ENCODE measurements around the gene CD226.
"Not testable (repeated sequence)": the region's sequence is repeated elsewhere in the genome, so short reads cannot be mapped to it uniquely, and the experiment has no call there.

Gene CD226

GRCh38 chr18:69880083-69880482 is 67.6 kb downstream of the CD226 start:
- Histone ChIP-seq H3K4me1 (ENCODE audit: low read length) (peaks cover 33% of the 10 kb centered on the region), H3K36me3 (replicated peaks; ENCODE audit: low read depth, low read length) (peaks cover 7% of the 10 kb centered on the region), H3K9ac (ENCODE audit: low read length) (no peak overlapping the region), H2AFZ (ENCODE audit: low read depth, low read length) (no peak overlapping the region), H3K9me3 (ENCODE audit: insufficient read depth, low read length) (no peaks in the 10 kb centered on the region), H3K27me3 (ENCODE audit: low read depth, low read length) (no peaks in the 10 kb centered on the region), H3K4me2 (ENCODE audit: low read length) (no peak overlapping the region), H3K4me3 (ENCODE audit: low read length) (no peak overlapping the region), H4K20me1 (ENCODE audit: insufficient read depth, low read length) (no peaks in the 10 kb centered on the region), H3K27ac (ENCODE audit: low read length) (no peak overlapping the region), H3K79me2 (ENCODE audit: low read length) (no peaks in the 10 kb centered on the region)
- no peak for TF ChIP-seq CTCF (IDR thresholded peaks at IDR 0.05; ENCODE audit: low read depth, low read length)
- TF ChIP-seq EZH2phosphoT487 (IDR thresholded peaks at IDR 0.05; ENCODE audit: low read depth), result no peak

- H3K4me3 ChIP-seq (ENCODE audit: low read length); H3K79me2 ChIP-seq (ENCODE audit: low read length); H2AFZ ChIP-seq (ENCODE audit: low read depth, low read length); H3K36me3 ChIP-seq (replicated peaks; ENCODE audit: low read depth, low read length); H3K27me3 ChIP-seq (ENCODE audit: low read depth, low read length); H3K9me3 ChIP-seq (ENCODE audit: insufficient read depth, low read length); H3K4me2 ChIP-seq (ENCODE audit: low read length); H3K9ac ChIP-seq (ENCODE audit: low read length); H3K27ac ChIP-seq (ENCODE audit: low read length); H4K20me1 ChIP-seq (ENCODE audit: insufficient read depth, low read length): not testable (repeated sequence)
- H3K4me1 ChIP-seq (ENCODE audit: low read length), result peaks cover 24% of the 10 kb centered on the region
Measured at GRCh38 chr18:69879051-69879450, 68.6 kb downstream of the CD226 start.

- no peak overlapping the region for H3K4me3 ChIP-seq (ENCODE audit: low read length)
- TF ChIP-seq EZH2phosphoT487 (IDR thresholded peaks at IDR 0.05; ENCODE audit: low read depth) (no peak), CTCF (IDR thresholded peaks at IDR 0.05; ENCODE audit: low read depth, low read length) (no peak)
- H2AFZ ChIP-seq (ENCODE audit: low read depth, low read length), result no peak overlapping the region
- H3K4me1 ChIP-seq (ENCODE audit: low read length), result peaks cover 17% of the 10 kb centered on the region
- H3K27me3 ChIP-seq (ENCODE audit: low read depth, low read length), result no peaks in the 10 kb centered on the region
- 0 out of 2 replicates have a peak overlapping the region, but pooled peaks have one; percentile 4 for H3K27ac ChIP-seq (ENCODE audit: low read length)
- H3K36me3 ChIP-seq (replicated peaks; ENCODE audit: low read depth, low read length), result peaks cover 7% of the 10 kb centered on the region
- no peaks in the 10 kb centered on the region for H3K79me2 ChIP-seq (ENCODE audit: low read length)
- no peaks in the 10 kb centered on the region for H4K20me1 ChIP-seq (ENCODE audit: insufficient read depth, low read length)
- no peaks in the 10 kb centered on the region for H3K9me3 ChIP-seq (ENCODE audit: insufficient read depth, low read length)
- no peak overlapping the region for H3K4me2 ChIP-seq (ENCODE audit: low read length)
- H3K9ac ChIP-seq (ENCODE audit: low read length), result no peak overlapping the region
Measured at GRCh38 chr18:69878213-69878933, 69.3 kb downstream of the CD226 start.

- Histone ChIP-seq H3K27me3 (ENCODE audit: low read depth, low read length) (no peaks in the 10 kb centered on the region), H3K4me1 (ENCODE audit: low read length) (peaks cover 4% of the 10 kb centered on the region), H3K4me3 (ENCODE audit: low read length) (no peak overlapping the region), H4K20me1 (ENCODE audit: insufficient read depth, low read length) (no peaks in the 10 kb centered on the region), H3K36me3 (replicated peaks; ENCODE audit: low read depth, low read length) (peaks cover 7% of the 10 kb centered on the region), H3K4me2 (ENCODE audit: low read length) (no peak overlapping the region), H3K79me2 (ENCODE audit: low read length) (no peaks in the 10 kb centered on the region), H3K9me3 (ENCODE audit: insufficient read depth, low read length) (no peaks in the 10 kb centered on the region), H3K27ac (ENCODE audit: low read length) (no peak overlapping the region), H2AFZ (ENCODE audit: low read depth, low read length) (no peak overlapping the region), H3K9ac (ENCODE audit: low read length) (no peak overlapping the region)
- TF ChIP-seq CTCF (IDR thresholded peaks at IDR 0.05; ENCODE audit: low read depth, low read length) (no peak), EZH2phosphoT487 (IDR thresholded peaks at IDR 0.05; ENCODE audit: low read depth) (no peak)
Measured at GRCh38 chr18:69876490-69876889, 71.2 kb downstream of the CD226 start.

Measured in OCI-LY3 (cell line).